Activated CD8-positive, alpha-beta memory T cell treated with anti-CD3 and anti-CD28 coated beads for 48 hours (primary cell): ENCODE data around the gene WIF1.

Experiments used
- DNase-seq, 3 experiments: peaks; one replicate each; pipeline ENCODE4 v3.0.0-alpha.2; 2020; ENCODE audit warnings: low read depth in 2 of 3, low spot score in 2 of 3

The WIF1 gene

GRCh38 chr12:65123435-65124063, 2.4 kb upstream of the WIF1 start:
- no peak for DNase-seq

- DNase-seq: no peak
Observed at GRCh38 chr12:65122703-65123102, 1.6 kb upstream of the WIF1 start.

- DNase-seq: no peak
Observed at GRCh38 chr12:65121956-65122469, 908 bp upstream of the WIF1 start.

- DNase-seq: no peak
Observed at GRCh38 chr12:65119063-65119462, 2.0 kb downstream of the WIF1 start.

GRCh38 chr12:65113621-65114035, 7.5 kb downstream of the WIF1 start:
- no peak for DNase-seq

- DNase-seq: no peak
Observed at GRCh38 chr12:65106948-65107347, 14.2 kb downstream of the WIF1 start.

GRCh38 chr12:65100140-65100539, 21.0 kb downstream of the WIF1 start:
- no peak for DNase-seq

GRCh38 chr12:65099182-65099581, 21.9 kb downstream of the WIF1 start:
- DNase-seq: no peak

- no peak for DNase-seq
Observed at GRCh38 chr12:65098364-65098763, 22.7 kb downstream of the WIF1 start.

- no peak for DNase-seq
Observed at GRCh38 chr12:65094722-65095121, 26.4 kb downstream of the WIF1 start.

GRCh38 chr12:65093606-65094005, 27.5 kb downstream of the WIF1 start:
- no peak for DNase-seq

- DNase-seq: no peak
Observed at GRCh38 chr12:65090461-65090860, 30.6 kb downstream of the WIF1 start.

GRCh38 chr12:65086236-65086635, 34.9 kb downstream of the WIF1 start:
- DNase-seq: no peak

- DNase-seq: no peak
Observed at GRCh38 chr12:65084579-65084978, 36.5 kb downstream of the WIF1 start.

GRCh38 chr12:65083581-65083980, 37.5 kb downstream of the WIF1 start:
- DNase-seq: no peak

- no peak for DNase-seq
Observed at GRCh38 chr12:65082406-65082805, 38.7 kb downstream of the WIF1 start.

- DNase-seq: no peak
Observed at GRCh38 chr12:65081496-65081895, 39.6 kb downstream of the WIF1 start.

GRCh38 chr12:65074932-65075331, 46.2 kb downstream of the WIF1 start:
- no peak for DNase-seq

GRCh38 chr12:65069336-65069735, 51.8 kb downstream of the WIF1 start:
- no peak for DNase-seq

GRCh38 chr12:65067383-65067782, 53.7 kb downstream of the WIF1 start:
- DNase-seq: no peak

- no peak for DNase-seq
Observed at GRCh38 chr12:65055859-65056258, 65.2 kb downstream of the WIF1 start.

GRCh38 chr12:65051218-65051617, 69.9 kb downstream of the WIF1 start:
- DNase-seq: no peak

- no peak for DNase-seq
Observed at GRCh38 chr12:65045269-65045668, 75.8 kb downstream of the WIF1 start.
